ENCODE measurements around the gene PAM. TPM values are rescaled to one million over a fixed set of nuclear protein-coding genes. Genes with fewer than 3 reads are reported as not detected.

Gene PAM
- total RNA-seq, 1 experiment from 2014 or later: 257 TPM

DNA sequence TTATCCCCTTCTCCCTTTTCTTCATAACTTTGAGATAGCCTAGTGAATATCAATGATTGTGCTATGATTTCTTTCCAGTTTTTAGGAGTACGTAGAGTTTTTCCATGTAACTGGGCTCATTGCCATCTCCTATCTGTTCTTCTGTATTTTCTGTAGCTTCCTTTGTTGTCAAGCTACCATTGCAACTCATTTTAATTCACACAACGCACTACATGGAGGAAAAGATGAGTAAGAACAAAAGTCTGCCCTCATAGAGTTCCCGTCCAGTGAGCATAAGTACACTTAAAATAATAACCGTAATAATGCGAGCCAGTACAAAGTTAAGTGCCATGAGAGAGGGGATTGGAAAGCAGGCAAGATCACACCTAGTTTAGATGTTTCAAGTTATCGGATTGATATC, 177.7 kb downstream of the PAM start:
- RAD21 ChIA-PET (ENCODE audit: low non-redundant PET in 1 of 2, low total read pairs in 2 of 2, uncharacterized antibody in 2 of 2, unreplicated experiment in 2 of 2): no interaction called here
- Histone ChIP-seq H3K9me2 (ENCODE audit: insufficient read depth) (no peaks in the 10 kb centered on the region), H3K4me2 (ENCODE audit: low read length) (no peak overlapping the region), H3K9ac (ENCODE audit: low read length) (no peak overlapping the region), H3K4me3 (replicated peaks in 1 of 2; ENCODE audit: low read depth in 1 of 2, low read length in 2 of 2) (no peak overlapping the region), H3K27ac (ENCODE audit: low read depth, low read length) (no peak overlapping the region), H3K36me3 (ENCODE audit: control insufficient read depth in 1 of 2, insufficient read depth in 2 of 2, low read length in 2 of 2) (no peaks in the 10 kb centered on the region), H3K9me3 (ENCODE audit: control insufficient read depth in 1 of 2, insufficient read depth in 1 of 2, low read depth in 1 of 2, low read length in 2 of 2) (no peaks in the 10 kb centered on the region), H3K4me1 (ENCODE audit: control insufficient read depth in 1 of 2, insufficient read depth in 2 of 2, low read length in 2 of 2) (no peaks in the 10 kb centered on the region), H2AFZ (ENCODE audit: low read depth, low read length, poor library complexity, severe bottlenecking) (no peak overlapping the region), H4K20me1 (ENCODE audit: insufficient read depth) (0 out of 2 replicates have a peak, but pooled peaks cover 3% of the 10 kb centered on the region), H3K79me2 (ENCODE audit: insufficient read depth, low read length) (no peaks in the 10 kb centered on the region), H3K27me3 (ENCODE audit: insufficient read depth, low read length) (no peaks in the 10 kb centered on the region)
- TF ChIP-seq SP1 (IDR thresholded peaks at IDR 0.05; ENCODE audit: low read depth) (no peak), ELF1 (IDR thresholded peaks at IDR 0.05; ENCODE audit: borderline replicate concordance, low read depth) (no peak), POLR2AphosphoS5 (IDR thresholded peaks at IDR 0.05; ENCODE audit: low read depth, low read length) (no peak), SIN3A (IDR thresholded peaks at IDR 0.05; ENCODE audit: low read depth) (no peak), CEBPB (IDR thresholded peaks at IDR 0.05; ENCODE audit: low read depth) (no peak), ZBTB33 (IDR thresholded peaks at IDR 0.05; ENCODE audit: extremely low read depth, insufficient replicate concordance, low read length) (no peak), POLR2A (IDR thresholded peaks at IDR 0.05; ENCODE audit: borderline replicate concordance, extremely low read depth, insufficient read depth, insufficient read length) (no peak), JUND (IDR thresholded peaks at IDR 0.05) (no peak), RAD21 (IDR thresholded peaks at IDR 0.05; ENCODE audit: low read depth) (no peak), ATF3 (IDR thresholded peaks at IDR 0.05) (no peak), EZH2 (IDR thresholded peaks at IDR 0.05) (no peak), FOSL1 (IDR thresholded peaks at IDR 0.05; ENCODE audit: low read depth) (no peak), YY1 (IDR thresholded peaks at IDR 0.05; ENCODE audit: extremely low read depth, insufficient replicate concordance, low read depth, low read length) (no peak), CBX3 (IDR thresholded peaks at IDR 0.05; ENCODE audit: low read depth) (no peak), TCF7L2 (IDR thresholded peaks at IDR 0.05; ENCODE audit: borderline replicate concordance, extremely low read depth, insufficient read depth, insufficient read length) (no peak), ZNF274 (IDR thresholded peaks at IDR 0.05; ENCODE audit: low read depth, low read length) (no peak), MAX (IDR thresholded peaks at IDR 0.05) (no peak), EZH2phosphoT487 (IDR thresholded peaks at IDR 0.05; ENCODE audit: borderline replicate concordance) (no peak)
- TF ChIP-seq, protein P1, sequence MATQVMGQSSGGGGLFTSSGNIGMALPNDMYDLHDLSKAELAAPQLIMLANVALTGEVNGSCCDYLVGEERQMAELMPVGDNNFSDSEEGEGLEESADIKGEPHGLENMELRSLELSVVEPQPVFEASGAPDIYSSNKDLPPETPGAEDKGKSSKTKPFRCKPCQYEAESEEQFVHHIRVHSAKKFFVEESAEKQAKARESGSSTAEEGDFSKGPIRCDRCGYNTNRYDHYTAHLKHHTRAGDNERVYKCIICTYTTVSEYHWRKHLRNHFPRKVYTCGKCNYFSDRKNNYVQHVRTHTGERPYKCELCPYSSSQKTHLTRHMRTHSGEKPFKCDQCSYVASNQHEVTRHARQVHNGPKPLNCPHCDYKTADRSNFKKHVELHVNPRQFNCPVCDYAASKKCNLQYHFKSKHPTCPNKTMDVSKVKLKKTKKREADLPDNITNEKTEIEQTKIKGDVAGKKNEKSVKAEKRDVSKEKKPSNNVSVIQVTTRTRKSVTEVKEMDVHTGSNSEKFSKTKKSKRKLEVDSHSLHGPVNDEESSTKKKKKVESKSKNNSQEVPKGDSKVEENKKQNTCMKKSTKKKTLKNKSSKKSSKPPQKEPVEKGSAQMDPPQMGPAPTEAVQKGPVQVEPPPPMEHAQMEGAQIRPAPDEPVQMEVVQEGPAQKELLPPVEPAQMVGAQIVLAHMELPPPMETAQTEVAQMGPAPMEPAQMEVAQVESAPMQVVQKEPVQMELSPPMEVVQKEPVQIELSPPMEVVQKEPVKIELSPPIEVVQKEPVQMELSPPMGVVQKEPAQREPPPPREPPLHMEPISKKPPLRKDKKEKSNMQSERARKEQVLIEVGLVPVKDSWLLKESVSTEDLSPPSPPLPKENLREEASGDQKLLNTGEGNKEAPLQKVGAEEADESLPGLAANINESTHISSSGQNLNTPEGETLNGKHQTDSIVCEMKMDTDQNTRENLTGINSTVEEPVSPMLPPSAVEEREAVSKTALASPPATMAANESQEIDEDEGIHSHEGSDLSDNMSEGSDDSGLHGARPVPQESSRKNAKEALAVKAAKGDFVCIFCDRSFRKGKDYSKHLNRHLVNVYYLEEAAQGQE (IDR thresholded peaks at IDR 0.05; ENCODE audit: low read depth): no peak
- TF ChIP-seq, protein P2, sequence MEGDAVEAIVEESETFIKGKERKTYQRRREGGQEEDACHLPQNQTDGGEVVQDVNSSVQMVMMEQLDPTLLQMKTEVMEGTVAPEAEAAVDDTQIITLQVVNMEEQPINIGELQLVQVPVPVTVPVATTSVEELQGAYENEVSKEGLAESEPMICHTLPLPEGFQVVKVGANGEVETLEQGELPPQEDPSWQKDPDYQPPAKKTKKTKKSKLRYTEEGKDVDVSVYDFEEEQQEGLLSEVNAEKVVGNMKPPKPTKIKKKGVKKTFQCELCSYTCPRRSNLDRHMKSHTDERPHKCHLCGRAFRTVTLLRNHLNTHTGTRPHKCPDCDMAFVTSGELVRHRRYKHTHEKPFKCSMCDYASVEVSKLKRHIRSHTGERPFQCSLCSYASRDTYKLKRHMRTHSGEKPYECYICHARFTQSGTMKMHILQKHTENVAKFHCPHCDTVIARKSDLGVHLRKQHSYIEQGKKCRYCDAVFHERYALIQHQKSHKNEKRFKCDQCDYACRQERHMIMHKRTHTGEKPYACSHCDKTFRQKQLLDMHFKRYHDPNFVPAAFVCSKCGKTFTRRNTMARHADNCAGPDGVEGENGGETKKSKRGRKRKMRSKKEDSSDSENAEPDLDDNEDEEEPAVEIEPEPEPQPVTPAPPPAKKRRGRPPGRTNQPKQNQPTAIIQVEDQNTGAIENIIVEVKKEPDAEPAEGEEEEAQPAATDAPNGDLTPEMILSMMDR (IDR thresholded peaks at IDR 0.05 in 2 of 3, conservative IDR thresholded peaks at IDR 0.05 in 1 of 3; ENCODE audit: borderline replicate concordance in 1 of 3, insufficient read depth in 1 of 3, low read depth in 2 of 3, low read length in 2 of 3): no peak
- intact Hi-C loops (cut with micrococcal nuclease): no loop called here
- ATAC-seq (no peak), DNase-seq (ENCODE audit: low read depth, low spot score) (no peak)
- POLR2A ChIA-PET: no interaction called here
- CTCF ChIA-PET: no interaction called here
- no TSS peak for BruUV-seq (replicated peaks)
